HepG2 (cell line): ENCODE measurements around the gene DOCK10. TPM values are rescaled to one million over a fixed set of nuclear protein-coding genes. Genes with fewer than 3 reads are reported as not detected.

Experiments used
- ATAC-seq: fragments of 200-7000 bp; cut with Tn5 transposase; 3 replicates; pipeline ENCODE4 v1.9.1; 2020; ENCODE audit warnings: mild to moderate bottlenecking, moderate library complexity
- BruUV-seq: library from RNA; stranded (reverse); fragments of 400-500 nt; replicated peaks from 2 replicates; lab custom pipeline; 2021; lab: Mats Ljungman, UMichigan
- CTCF ChIA-PET: fragments of 300-600 bp; formaldehyde crosslinking; extraction: SDS; loops from one replicate; lab custom pipeline; 2021; ENCODE audit warnings: low total read pairs, inconsistent platforms, low intra/inter-chr PET ratio; lab: Yijun Ruan, JAX
- POLR2A ChIA-PET: fragments of 350-600 bp; sonication (Branson Sonifier 250); formaldehyde crosslinking; loops from one replicate; lab custom pipeline; 2020; ENCODE audit warnings: antibody characterized with exemption, inconsistent platforms; lab: Yijun Ruan, JAX
- DNase-seq: peaks from one replicate; pipeline ENCODE4 v3.0.0-alpha.2; 2015; ENCODE audit warnings: low spot score
- FAIRE-seq: peaks from 3 replicates; lab custom pipeline; 2011; peaks lifted over from hg19 to GRCh38; lab: Jason Lieb, UNC
- H2AFZ ChIP-seq: one replicate; pipeline ENCODE4 v1.6.1; 2011; ENCODE audit warnings: low read length, inconsistent platforms
- H3K27ac ChIP-seq: fragments of 300-600 bp; 3 replicates; pipeline ENCODE4 v1.8.0; 2011; ENCODE audit warnings: mixed run types, mild to moderate bottlenecking, mixed read lengths, low read length, inconsistent platforms; ENCODE audit not compliant: insufficient read depth; ENCODE audit errors: extremely low read length
- H3K27me3 ChIP-seq, 2 experiments: fragments of 200-600 bp in 1 of 2; 2 replicates in 1 of 2; 3 replicates in 1 of 2; pipeline versions ENCODE4 v1.6.0 to v1.8.0; 2011; ENCODE audit warnings: low read length in 2 of 2, mild to moderate bottlenecking in 2 of 2, moderate library complexity in 2 of 2, inconsistent platforms in 1 of 2; ENCODE audit not compliant: insufficient read depth in 2 of 2, control insufficient read depth in 1 of 2
- H3K36me3 ChIP-seq, 2 experiments: fragments of 200-600 bp in 1 of 2; replicated peaks in 1 of 2; 2 replicates in 1 of 2; 3 replicates in 1 of 2; pipeline versions ENCODE4 v1.5.1 to v1.8.0; 2011; ENCODE audit warnings: low read length in 2 of 2, inconsistent platforms in 1 of 2; ENCODE audit not compliant: insufficient read depth in 2 of 2, control insufficient read depth in 1 of 2
- H3K4me1 ChIP-seq: 2 replicates; pipeline ENCODE4 v1.5.1; 2012; ENCODE audit warnings: low read length, inconsistent platforms; ENCODE audit not compliant: insufficient read depth
- H3K4me2 ChIP-seq: 2 replicates; pipeline ENCODE4 v1.6.0; 2011; ENCODE audit warnings: low read depth, low read length, inconsistent platforms
- H3K4me3 ChIP-seq, 3 experiments: fragments of 200-600 bp in 1 of 3; sonication (generic), shearing (Covaris generic) in 1 of 3; replicated peaks in 1 of 3; 2 replicates each; pipeline ENCODE4 v1.5.1; 2011 to 2016; ENCODE audit warnings: low read length in 3 of 3, inconsistent platforms in 2 of 3, low read depth in 2 of 3, mild to moderate bottlenecking in 2 of 3, control low read depth in 1 of 3, mixed read lengths in 1 of 3; ENCODE audit not compliant: insufficient read depth in 1 of 3
- H3K79me2 ChIP-seq: one replicate; pipeline ENCODE4 v1.6.1; 2011; ENCODE audit warnings: low read length, inconsistent platforms; ENCODE audit not compliant: insufficient read depth
- H3K9ac ChIP-seq: 2 replicates; pipeline ENCODE4 v1.6.0; 2011; ENCODE audit warnings: mild to moderate bottlenecking, low read depth, low read length, inconsistent platforms; ENCODE audit not compliant: insufficient read depth
- H3K9me3 ChIP-seq: 2 replicates; pipeline ENCODE4 v1.5.1; 2012; ENCODE audit warnings: mild to moderate bottlenecking, low read length
- H4K20me1 ChIP-seq: 2 replicates; pipeline ENCODE4 v1.6.0; 2011; ENCODE audit warnings: inconsistent platforms, mild to moderate bottlenecking, low read length, moderate library complexity; ENCODE audit not compliant: insufficient read depth
- ATF4 ChIP-seq, 2 experiments: fragments of 450-650 bp in 1 of 2; sonication (generic) in 1 of 2; formaldehyde crosslinking; IDR thresholded peaks; 2 replicates each; pipeline versions ENCODE4 v1.5.0 to v1.8.0; 2020 to 2022; ENCODE audit warnings: mild to moderate bottlenecking in 1 of 2, missing genetic modification reagents in 1 of 2
- CBX5 ChIP-seq: sonication (generic); formaldehyde crosslinking; IDR thresholded peaks from 2 replicates; pipeline ENCODE4 v1.4.0; 2020; ENCODE audit warnings: missing genetic modification reagents, borderline replicate concordance
- CC2D1A ChIP-seq: sonication (generic); formaldehyde crosslinking; IDR thresholded peaks from 2 replicates; pipeline ENCODE4 v1.8.1; 2023; ENCODE audit warnings: mild to moderate bottlenecking, missing genetic modification reagents
- DNMT1 ChIP-seq: sonication (generic); formaldehyde crosslinking; IDR thresholded peaks from 2 replicates; pipeline ENCODE4 v1.5.1; 2020; ENCODE audit warnings: mild to moderate bottlenecking, missing genetic modification reagents
- IKZF4 ChIP-seq: sonication (generic); formaldehyde crosslinking; IDR thresholded peaks from 2 replicates; pipeline ENCODE4 v1.5.1; 2020; ENCODE audit warnings: borderline replicate concordance, mild to moderate bottlenecking, low read depth, missing genetic modification reagents; ENCODE audit errors: not compliant biosample characterization
- ISX ChIP-seq: sonication (generic); formaldehyde crosslinking; conservative IDR thresholded peaks from 2 replicates; pipeline ENCODE4 v1.5.0; 2020; ENCODE audit warnings: missing genetic modification reagents
- PPARG ChIP-seq: conservative IDR thresholded peaks from 2 replicates; pipeline ENCODE4 v1.6.1; 2016; ENCODE audit warnings: missing biosample characterization, missing genetic modification reagents
- RBM22 ChIP-seq: fragments of 200-400 bp; formaldehyde crosslinking; optimal IDR thresholded peaks from 2 replicates; pipeline ENCODE3; 2017; ENCODE audit warnings: mild to moderate bottlenecking, low read length, moderate library complexity
- SIX4 ChIP-seq: sonication (generic); formaldehyde crosslinking; IDR thresholded peaks from 2 replicates; pipeline ENCODE4 v1.4.0; 2020; ENCODE audit warnings: missing genetic modification reagents
- TAF15 ChIP-seq: fragments of 200-400 bp; formaldehyde crosslinking; IDR thresholded peaks from one replicate; pipeline ENCODE4 v1.6.1; 2018; ENCODE audit warnings: mild to moderate bottlenecking, low read depth, low read length; ENCODE audit not compliant: poor library complexity, severe bottlenecking
- ZNF207 ChIP-seq: fragments of 450-650 bp; IDR thresholded peaks from 2 replicates; pipeline ENCODE4 v1.6.1; 2016; ENCODE audit warnings: antibody characterized with exemption, borderline replicate concordance
- ZNF275 ChIP-seq: sonication (generic); formaldehyde crosslinking; IDR thresholded peaks from 2 replicates; pipeline ENCODE4 v1.8.0; 2022; ENCODE audit warnings: missing genetic modification reagents, mild to moderate bottlenecking, inconsistent platforms, borderline replicate concordance
- ZNF407 ChIP-seq: sonication (generic); formaldehyde crosslinking; IDR thresholded peaks from one replicate; pipeline ENCODE4 v1.5.1; 2020; ENCODE audit warnings: mild to moderate bottlenecking, missing genetic modification reagents; ENCODE audit errors: not compliant biosample characterization
- ZNF598 ChIP-seq: sonication (generic); formaldehyde crosslinking; IDR thresholded peaks from 2 replicates; pipeline ENCODE4 v1.5.1; 2020; ENCODE audit warnings: mild to moderate bottlenecking, missing genetic modification reagents, borderline replicate concordance
- WGBS: methylation state at CpG from one replicate; pipeline ENCODE4 v1.1.6; 2017; ENCODE audit warnings: low lambda C conversion rate; 5-methylcytosine and 5-hydroxymethylcytosine counted together
- in situ Hi-C: cut with HindIII; loops from 2 replicates; pipeline ENCODE4 v1.10.0; 2017; ENCODE audit warnings: low pct_unique_long_range_greater_than_20kb; ENCODE audit not compliant: extremely low pct_ligation_motif_present
- intact Hi-C: fragments of 100-400 bp; cut with micrococcal nuclease; formaldehyde crosslinking; loops from one replicate; pipeline ENCODE4 v1.10.0; 2022; ENCODE audit not compliant: unreplicated experiment
- polyA plus RNA-seq, 8 experiments: library from polyadenylated mRNA; depleted of rRNA in 3 of 8; stranded (reverse) in 7 of 8; unstranded in 1 of 8; fragments of >200 nt; fragmentation: Illumina TruSeq in 4 of 8; extraction: Trizol in 4 of 8; gene quantifications; 2 replicates each; pipeline versions ENCODE4 v1.2.1 to v1.2.3, GENCODE V29; 2011 to 2016; ENCODE audit warnings: low read depth in 4 of 8, missing spikeins in 1 of 8, mixed read lengths in 1 of 8; ENCODE audit not compliant: insufficient read depth in 1 of 8
- total RNA-seq, 5 experiments: library from RNA; depleted of rRNA; stranded (reverse); fragments of >200 nt; fragmentation: Illumina TruSeq; extraction: Trizol; gene quantifications; 2 replicates each; pipeline ENCODE4 v1.2.3, GENCODE V29; 2016; ENCODE audit warnings: low read depth in 1 of 5

The DOCK10 gene
- total and polyA plus RNA-seq, 2 of the 13 experiments (the other 11 are each of a cell fraction or from before 2014, with no cell fraction given) = not detected

GRCh38 chr2:224803930-224804329, 238.3 kb downstream of the DOCK10 start (continued):
- TF ChIP-seq IKZF4 (CRISPR knock-in tag) (no peak), ZNF598 (CRISPR knock-in tag) (no peak), ZNF407 (CRISPR knock-in tag) (no peak), CBX5 (no peak)

GRCh38 chr2:224802407-224802806, 239.9 kb downstream of the DOCK10 start:
- H3K27me3 ChIP-seq = no peaks in the 10 kb centered on the region
- no peaks in the 10 kb centered on the region for H3K9me3 ChIP-seq
- no peaks in the 10 kb centered on the region for H3K4me1 ChIP-seq
- WGBS = 4% methylated on average over 1 of the region's 1 CpG
- DNase-seq = no peak
- H2AFZ ChIP-seq = no peak overlapping the region
- H3K4me3 ChIP-seq = no peak overlapping the region
- FAIRE-seq = no peak
- no peaks in the 10 kb centered on the region for H3K36me3 ChIP-seq
- ATAC-seq = no peak
- H3K4me2 ChIP-seq = no peak overlapping the region
- intact Hi-C loops (no loop called here), in situ Hi-C loops (no loop called here)
- no peak overlapping the region for H3K27ac ChIP-seq
- POLR2A ChIA-PET = no interaction called here
- BruUV-seq = no TSS peak
- CTCF ChIA-PET = no interaction called here
- no peaks in the 10 kb centered on the region for H4K20me1 ChIP-seq
- H3K9ac ChIP-seq = no peak overlapping the region
- H3K79me2 ChIP-seq = no peaks in the 10 kb centered on the region
- no peak for TF ChIP-seq CC2D1A (CRISPR knock-in tag)
- TF ChIP-seq DNMT1 (CRISPR knock-in tag) = no peak
- TF ChIP-seq ISX (CRISPR knock-in tag) = no peak
- no peak for TF ChIP-seq ATF4 (CRISPR knock-in tag; IDR thresholded peaks at IDR 0.05)
- no peak for TF ChIP-seq RBM22
- TF ChIP-seq SIX4 (CRISPR knock-in tag) = no peak
- no peak for TF ChIP-seq PPARG
- no peak for TF ChIP-seq ZNF275 (CRISPR knock-in tag)
- TF ChIP-seq ZNF207 = no peak
- TF ChIP-seq TAF15 = no peak
